Measurements from ENCODE around the gene CENPVL2.
"Not testable (repeated sequence)": the region's sequence is repeated elsewhere in the genome, so short reads cannot be mapped to it uniquely, and the experiment has no call there.

Gene CENPVL2

GRCh38 chrX:51679689-51680433, 2.8 kb downstream of the CENPVL2 start:
- not testable (repeated sequence) for H3K9ac ChIP-seq; H2AFZ ChIP-seq; H3K4me3 ChIP-seq (ENCODE audit: low read depth, low read length); H3K27ac ChIP-seq; H3K4me1 ChIP-seq; H3K27me3 ChIP-seq (ENCODE audit: control insufficient read depth, insufficient read depth, low read length); H3K4me2 ChIP-seq (ENCODE audit: low read length); H3K36me3 ChIP-seq (ENCODE audit: control insufficient read depth, insufficient read depth, low read length); H3K79me2 ChIP-seq; H3K9me3 ChIP-seq (ENCODE audit: control insufficient read depth, low read length)

DNA sequence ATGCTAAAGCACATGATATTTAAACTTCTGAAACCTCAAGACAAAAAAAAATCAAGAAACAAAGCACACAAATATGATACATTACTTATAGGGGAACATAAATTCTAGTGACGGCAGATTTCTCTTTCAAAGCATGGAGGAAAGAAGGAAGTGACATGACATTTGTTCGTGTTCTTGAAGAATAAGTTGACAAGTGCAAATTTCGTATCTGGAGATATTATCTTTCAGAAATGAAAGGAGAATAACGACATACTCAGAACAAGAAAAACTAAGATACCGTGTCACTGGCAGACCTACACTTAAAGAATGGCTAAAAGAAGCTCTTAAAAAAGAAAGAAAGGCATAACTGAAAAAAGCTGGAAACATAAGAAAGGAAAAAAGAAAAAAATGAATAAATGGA, 16.6 kb downstream of the CENPVL2 start:
- no peaks in the 10 kb centered on the region for H3K79me2 ChIP-seq
- H3K9me3 ChIP-seq (ENCODE audit: control insufficient read depth, low read length): no peaks in the 10 kb centered on the region
- no peak overlapping the region for H3K4me2 ChIP-seq (ENCODE audit: low read length)
- H3K4me1 ChIP-seq: no peaks in the 10 kb centered on the region
- no peak for TF ChIP-seq CTCF (IDR thresholded peaks at IDR 0.05)
- H3K4me3 ChIP-seq (ENCODE audit: low read depth, low read length): no peak overlapping the region
- no peak overlapping the region for H3K27ac ChIP-seq
- H3K36me3 ChIP-seq (ENCODE audit: control insufficient read depth, insufficient read depth, low read length): no peaks in the 10 kb centered on the region
- no peaks in the 10 kb centered on the region for H3K27me3 ChIP-seq (ENCODE audit: control insufficient read depth, insufficient read depth, low read length)
- H3K9ac ChIP-seq: no peak overlapping the region
- H2AFZ ChIP-seq: no peak overlapping the region

DNA sequence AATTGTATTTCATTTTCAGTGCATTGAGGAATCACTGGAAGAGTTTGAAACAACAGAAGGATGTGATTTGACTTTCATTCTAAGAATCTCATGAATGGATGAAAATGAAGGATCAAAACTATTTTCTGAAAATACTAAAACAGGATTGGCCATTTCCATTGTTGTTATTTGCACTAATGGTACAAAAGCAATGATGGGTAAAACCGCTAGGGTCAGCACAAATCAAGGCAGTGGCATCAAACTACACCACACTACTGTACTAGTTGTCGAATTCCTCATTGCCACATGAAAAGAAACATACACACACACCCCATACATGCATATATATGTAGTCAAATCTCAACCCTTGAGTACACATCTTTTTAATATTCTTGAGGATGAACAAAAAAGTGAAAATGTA, 39.3 kb downstream of the CENPVL2 start:
- H3K4me2 ChIP-seq (ENCODE audit: low read length): no peak overlapping the region
- no peak overlapping the region for H3K9ac ChIP-seq
- H3K4me1 ChIP-seq: no peaks in the 10 kb centered on the region
- no peak overlapping the region for H2AFZ ChIP-seq
- H3K27ac ChIP-seq: no peak overlapping the region
- no peak overlapping the region for H3K4me3 ChIP-seq (ENCODE audit: low read depth, low read length)
- TF ChIP-seq CTCF (IDR thresholded peaks at IDR 0.05): no peak
- no peaks in the 10 kb centered on the region for H3K36me3 ChIP-seq (ENCODE audit: control insufficient read depth, insufficient read depth, low read length)
- no peaks in the 10 kb centered on the region for H3K79me2 ChIP-seq
- no peaks in the 10 kb centered on the region for H3K27me3 ChIP-seq (ENCODE audit: control insufficient read depth, insufficient read depth, low read length)
- no peaks in the 10 kb centered on the region for H3K9me3 ChIP-seq (ENCODE audit: control insufficient read depth, low read length)

DNA sequence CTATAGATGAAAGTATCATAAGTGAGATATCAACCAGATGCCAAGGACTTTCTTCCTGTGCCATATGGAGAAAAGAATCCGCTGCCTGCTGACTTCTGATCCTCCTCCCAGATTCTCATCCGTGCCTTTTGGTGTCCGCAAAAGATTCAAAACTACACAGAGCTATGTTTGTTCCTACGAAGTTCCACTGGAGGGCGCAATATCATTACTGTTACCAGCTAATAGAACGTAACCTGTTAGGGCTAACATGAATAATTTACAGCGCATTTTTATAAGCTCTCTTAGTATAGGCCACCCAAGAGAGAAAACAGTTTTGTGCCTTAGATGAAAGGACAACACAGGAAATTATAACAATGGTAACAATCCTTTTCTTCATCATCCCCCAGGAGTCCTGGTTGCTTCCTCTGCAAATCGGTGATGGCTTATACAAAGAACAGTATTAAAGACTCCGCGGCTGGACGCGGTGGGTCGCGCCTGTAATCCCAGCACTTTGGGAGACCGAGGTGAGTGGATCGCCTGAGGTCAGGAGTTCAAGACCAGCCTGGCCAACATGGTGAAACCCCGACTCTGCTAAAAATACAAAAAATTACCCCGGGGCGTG, 41.1 kb downstream of the CENPVL2 start:
- H3K4me2 ChIP-seq (ENCODE audit: low read length): no peak overlapping the region
- no peak overlapping the region for H3K27ac ChIP-seq
- H3K79me2 ChIP-seq: no peaks in the 10 kb centered on the region
- H3K9me3 ChIP-seq (ENCODE audit: control insufficient read depth, low read length): no peaks in the 10 kb centered on the region
- no peak overlapping the region for H3K4me3 ChIP-seq (ENCODE audit: low read depth, low read length)
- TF ChIP-seq CTCF (IDR thresholded peaks at IDR 0.05): no peak
- H3K36me3 ChIP-seq (ENCODE audit: control insufficient read depth, insufficient read depth, low read length): no peaks in the 10 kb centered on the region
- H2AFZ ChIP-seq: no peak overlapping the region
- no peaks in the 10 kb centered on the region for H3K27me3 ChIP-seq (ENCODE audit: control insufficient read depth, insufficient read depth, low read length)
- no peak overlapping the region for H3K9ac ChIP-seq
- H3K4me1 ChIP-seq: no peaks in the 10 kb centered on the region

- H3K9ac ChIP-seq; H3K27ac ChIP-seq; H2AFZ ChIP-seq; H3K4me1 ChIP-seq; H3K4me3 ChIP-seq (ENCODE audit: low read depth, low read length); H3K79me2 ChIP-seq; H3K9me3 ChIP-seq (ENCODE audit: control insufficient read depth, low read length); H3K4me2 ChIP-seq (ENCODE audit: low read length); H3K36me3 ChIP-seq (ENCODE audit: control insufficient read depth, insufficient read depth, low read length); H3K27me3 ChIP-seq (ENCODE audit: control insufficient read depth, insufficient read depth, low read length): not testable (repeated sequence)
Observed at GRCh38 chrX:51636511-51636910, 46.1 kb downstream of the CENPVL2 start.

All from parathyroid adenoma (tissue), 2 donors.